GM18520 (cell line): ENCODE measurements around the gene PDPR.
"Not testable (repeated sequence)": the region's sequence is repeated elsewhere in the genome, so short reads cannot be mapped to it uniquely, and the experiment has no call there.

ENCODE experiments used
- ATAC-seq: cut with Tn5 transposase; IDR thresholded peaks from one replicate; pipeline ENCODE4 v1.9.1; 2021; ENCODE audit not compliant: unreplicated experiment

PDPR gene

DNA sequence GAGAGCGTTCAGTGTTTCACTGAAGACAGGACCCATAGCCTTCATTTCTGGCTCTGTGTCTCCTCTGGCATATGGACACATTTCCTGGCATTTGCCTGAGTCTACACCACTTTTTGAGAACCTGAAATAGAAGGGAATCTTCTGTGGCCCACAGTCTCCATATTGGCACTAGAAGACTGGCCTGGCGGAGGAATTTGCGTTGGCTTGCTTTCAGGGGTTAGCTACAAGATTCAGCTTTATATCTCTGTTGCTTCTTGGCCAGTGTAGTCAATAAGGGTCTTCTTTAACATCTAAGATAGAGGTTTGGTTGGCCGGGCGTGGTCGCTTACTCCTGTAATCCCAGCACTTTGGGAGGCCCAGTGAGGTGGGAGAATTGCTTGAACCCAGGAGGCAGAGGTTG is 46.7 kb downstream of the PDPR start:
- no peak for ATAC-seq

DNA sequence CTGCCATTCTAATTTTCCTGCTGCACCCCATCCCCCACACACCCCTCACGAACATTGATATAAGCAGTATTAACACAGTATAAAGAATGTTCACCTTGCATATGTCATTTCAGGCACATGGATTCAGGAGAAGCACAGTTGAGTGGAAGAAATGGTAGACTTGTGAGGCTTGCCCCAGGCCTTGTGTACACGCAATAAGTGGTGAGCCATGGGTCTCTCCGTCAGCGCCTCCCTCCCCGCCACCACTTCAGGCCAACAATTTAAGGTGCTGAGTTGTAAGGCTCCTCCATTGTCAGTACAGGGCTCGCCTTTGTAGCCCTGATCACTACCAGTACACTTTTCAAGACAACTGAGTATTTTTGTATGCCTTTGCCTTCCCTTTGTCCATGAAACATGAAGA is 47.2 kb downstream of the PDPR start:
- ATAC-seq, result no peak

DNA sequence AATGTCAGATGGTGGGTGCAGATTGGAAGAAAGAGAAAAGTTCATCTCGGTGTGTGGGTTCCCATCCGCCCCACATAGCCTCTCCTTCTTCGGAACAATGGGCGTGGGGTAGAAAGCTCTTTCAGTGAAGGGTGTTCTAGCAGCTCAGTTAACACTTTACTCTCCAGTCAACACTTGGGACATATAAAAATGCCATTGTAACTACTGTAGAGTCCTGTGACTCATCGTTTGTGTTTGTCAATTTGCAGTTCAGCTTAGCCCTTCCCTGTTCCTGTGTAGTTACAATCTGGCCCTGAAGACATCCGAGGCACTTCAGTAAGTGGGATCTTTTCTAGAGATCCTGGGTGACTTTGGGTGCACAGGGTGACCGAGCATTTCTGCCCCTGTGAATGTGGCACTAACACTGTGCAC is 47.9 kb downstream of the PDPR start:
- no peak for ATAC-seq

DNA sequence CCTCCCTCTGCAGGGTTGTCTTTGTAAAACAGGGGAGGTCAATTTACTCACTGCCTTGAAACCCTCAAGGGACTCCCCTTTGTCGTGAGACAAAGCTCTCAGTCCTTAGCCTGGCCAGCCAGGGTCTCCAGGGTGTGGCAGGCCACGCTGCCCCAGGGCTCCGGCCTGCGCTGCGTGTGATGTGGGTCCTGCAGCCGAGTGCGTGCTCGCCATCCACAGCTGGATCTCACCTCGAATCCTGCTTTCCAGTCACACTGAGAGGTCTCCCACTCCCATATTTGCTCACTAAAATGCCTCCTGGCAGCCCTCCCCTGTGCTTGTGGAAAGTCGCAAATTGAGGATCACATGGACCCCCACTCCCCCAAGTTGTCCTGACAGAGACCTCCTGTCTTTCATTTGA is 49.5 kb downstream of the PDPR start:
- ATAC-seq, result no peak

DNA sequence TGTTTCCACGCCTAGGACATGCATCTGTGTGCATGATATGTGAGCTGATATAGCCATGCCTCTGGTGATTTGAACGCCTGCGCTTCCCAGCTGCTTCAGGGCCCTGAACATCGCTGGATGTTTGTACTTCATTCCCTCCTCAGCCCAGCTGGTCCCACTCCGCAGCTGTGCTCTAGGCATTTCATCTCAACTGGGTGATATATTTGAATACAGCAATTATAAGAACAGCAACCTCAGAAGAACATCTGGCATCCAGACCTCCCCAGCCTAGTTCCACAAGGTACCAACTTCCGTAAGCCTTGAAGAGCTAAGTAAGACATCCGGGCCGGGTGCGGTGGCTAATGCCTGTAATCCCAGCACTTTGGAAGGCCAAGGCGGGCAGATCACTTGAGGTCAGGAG is 52.6 kb downstream of the PDPR start:
- not testable (repeated sequence) for ATAC-seq

DNA sequence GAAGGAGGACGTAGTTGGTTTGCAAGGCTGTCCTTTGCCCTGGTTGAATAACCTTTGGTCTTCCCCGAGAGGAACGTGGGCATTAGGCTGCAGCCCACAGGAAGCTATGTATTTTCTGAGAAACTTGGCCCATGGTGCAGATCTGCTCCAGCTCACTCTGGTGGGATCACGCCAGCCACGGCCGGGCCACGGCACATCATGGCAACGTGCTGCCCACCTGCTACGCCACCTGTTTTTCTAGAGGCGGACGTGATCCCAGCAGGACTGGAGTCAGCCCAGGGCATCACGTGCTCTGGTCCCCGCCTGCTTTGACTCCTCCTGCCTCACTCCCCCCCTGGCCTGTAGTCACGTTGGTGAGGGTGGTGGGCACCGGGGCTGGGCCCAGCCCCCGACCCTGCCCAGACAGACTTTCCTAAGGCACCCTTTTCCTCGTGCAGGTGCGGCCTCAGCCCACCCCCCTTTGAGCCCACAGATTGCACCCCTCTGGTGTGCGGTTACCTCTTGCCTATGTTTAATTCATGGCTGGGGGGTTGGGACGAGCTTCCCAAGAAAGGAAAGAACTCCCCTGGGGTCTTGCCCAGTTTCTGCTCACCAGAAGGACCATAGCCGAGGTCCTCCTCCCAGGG is 59.2 kb downstream of the PDPR start, which contains the start of gene CLEC18C:
Gene CLEC18C, plus strand, starts transcription at position 576 of the 626 bp plus-strand sequence. CDS start 492 bp downstream, outside the sequence.
- ATAC-seq, result not testable (repeated sequence)

DNA sequence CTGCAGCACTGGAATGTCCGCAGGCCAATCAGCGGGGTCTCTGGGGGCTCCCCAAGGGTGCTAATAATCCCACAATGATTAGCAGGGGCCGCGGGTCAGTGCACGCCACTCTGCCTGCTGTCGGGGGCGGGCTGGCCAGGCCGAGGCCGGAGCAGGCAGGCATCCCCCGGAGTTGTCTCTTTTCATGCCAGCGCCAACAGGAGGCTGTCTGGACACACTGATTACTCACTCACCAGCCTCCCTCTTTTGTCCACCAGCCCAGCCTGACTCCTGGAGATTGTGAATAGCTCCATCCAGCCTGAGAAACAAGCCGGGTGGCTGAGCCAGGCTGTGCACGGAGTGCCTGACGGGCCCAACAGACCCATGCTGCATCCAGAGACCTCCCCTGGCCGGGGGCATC is 59.8 kb downstream of the PDPR start:
- not testable (repeated sequence) for ATAC-seq

DNA sequence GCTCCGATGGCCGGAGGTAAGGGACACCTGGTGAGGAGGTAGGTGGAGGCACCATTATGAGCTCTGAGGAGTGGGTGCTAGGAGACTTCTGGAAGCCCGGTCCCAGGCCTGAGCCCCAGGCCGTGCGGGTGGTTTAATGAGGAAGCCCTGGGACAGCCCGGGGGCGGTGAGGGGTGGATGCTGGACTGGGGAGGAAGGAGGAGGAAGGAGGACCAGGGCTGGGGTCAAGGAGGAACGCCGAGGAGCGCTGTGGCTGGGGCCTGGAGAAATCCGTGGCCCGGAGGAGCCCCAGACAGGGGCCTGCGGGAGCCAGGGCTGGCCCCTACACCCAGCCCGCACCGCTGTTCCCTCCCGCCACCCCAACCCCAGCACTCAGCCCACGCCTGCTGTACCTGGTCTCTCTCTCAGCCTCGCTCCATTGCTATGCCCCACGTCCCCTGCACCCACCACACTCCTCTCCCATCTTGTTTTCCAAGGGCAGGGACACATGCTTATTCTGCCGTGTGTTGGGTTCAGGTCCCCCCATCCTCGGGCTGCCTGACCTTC is 60.3 kb downstream of the PDPR start:
- not testable (repeated sequence) for ATAC-seq

DNA sequence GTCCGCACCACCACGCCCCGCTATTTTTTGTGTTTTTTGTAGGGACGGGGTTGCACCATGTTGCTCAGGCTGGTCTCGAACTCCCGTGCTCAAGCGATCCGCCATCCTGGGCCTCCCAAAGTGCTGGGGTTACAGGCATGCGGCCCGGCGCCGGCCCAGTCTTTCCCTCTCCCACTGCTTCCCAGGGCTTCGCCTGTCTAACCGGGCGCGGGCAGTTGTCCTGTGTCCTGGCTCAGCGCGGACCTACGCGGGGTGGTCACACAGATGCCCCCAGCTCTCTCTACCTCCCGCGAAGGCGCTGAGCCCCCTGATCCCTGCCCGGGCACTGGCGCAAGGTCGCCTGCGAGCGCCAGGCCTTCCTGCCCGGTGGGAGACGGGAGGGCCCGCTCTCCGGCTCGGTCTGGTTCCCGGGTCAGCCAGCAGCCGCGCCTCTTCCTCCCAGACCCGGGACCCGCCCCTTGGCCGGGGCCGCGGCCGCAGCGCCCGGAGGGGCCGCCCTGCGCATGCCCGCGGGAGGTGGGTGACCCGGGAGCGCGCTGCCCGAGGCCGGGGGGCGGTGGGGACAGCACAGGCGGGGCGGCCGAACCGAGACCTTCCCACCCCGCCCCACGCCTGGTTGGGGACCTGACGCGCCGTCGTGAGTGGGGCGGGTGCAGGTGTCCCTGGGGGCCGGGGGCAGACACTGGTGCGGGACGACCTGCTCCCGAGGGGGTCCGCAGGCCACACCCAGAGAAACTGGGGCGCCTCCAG is 73.9 kb downstream of the PDPR start:
- not testable (repeated sequence) for ATAC-seq

DNA sequence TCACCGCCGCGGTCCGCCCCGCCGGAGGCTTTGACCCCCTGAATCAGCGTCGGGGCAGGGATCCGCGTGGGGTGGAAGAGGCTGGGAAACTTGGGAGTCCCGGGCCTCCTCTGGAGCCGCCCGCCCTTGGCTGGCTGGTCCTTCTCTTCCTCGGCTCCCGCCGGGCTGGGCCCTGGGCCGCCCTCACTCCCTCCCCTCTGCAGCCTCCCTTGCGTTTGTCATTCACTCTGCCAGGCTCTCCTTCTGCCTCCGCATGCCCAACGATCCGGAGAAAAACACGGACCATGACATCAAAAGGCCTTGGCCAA is 74.4 kb downstream of the PDPR start:
- ATAC-seq, result not testable (repeated sequence)

DNA sequence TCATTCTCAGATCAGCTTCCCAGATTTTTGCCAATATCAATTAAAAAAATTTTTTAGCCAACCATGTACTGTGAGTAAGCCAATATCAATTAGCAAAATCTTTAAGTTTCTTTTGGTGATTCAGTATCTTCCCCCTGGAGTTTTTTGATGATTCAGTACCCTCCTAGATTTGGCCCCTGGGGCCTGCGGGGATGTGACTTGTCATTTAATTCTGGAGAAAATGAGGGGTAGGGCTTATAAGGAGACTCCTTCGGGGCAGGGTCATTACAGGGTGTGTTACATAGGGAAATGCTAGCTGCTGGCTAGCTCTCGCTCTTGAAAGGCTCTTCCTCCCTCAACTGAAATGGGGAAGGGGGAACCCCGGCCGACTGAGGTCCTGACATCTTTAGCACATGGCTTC is 76.4 kb downstream of the PDPR start:
- ATAC-seq, result not testable (repeated sequence)

DNA sequence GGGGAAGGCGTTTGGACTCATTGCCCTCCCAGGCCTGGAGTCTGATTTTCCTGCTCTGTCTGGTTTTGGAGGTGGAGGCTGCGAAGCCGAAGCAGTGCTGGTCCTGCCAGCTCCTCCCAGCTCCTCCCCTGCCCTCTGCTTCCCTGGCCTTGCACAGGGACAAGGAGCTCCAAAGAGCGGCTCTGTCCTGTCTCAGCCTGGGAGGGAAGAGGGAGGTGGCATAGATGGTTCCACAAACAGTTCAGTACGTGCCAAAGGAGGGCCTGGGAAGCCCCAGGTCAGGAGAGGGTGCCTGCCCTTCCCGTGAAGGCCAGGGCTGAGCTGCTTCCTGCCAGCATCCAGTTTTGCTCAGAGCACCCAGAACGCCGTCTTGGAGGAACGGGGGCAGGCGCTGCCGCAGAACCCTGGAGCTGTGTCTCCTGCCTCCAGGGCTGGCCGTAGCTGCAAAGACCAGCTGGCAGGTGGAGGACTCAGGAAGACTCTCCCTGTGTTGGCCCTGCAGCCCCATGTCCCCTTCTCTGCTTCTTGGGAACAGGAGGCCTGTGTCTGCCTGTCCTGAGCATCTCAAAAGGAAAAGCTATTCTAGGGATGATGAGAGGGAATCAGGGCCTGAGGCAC is 82.7 kb downstream of the PDPR start:
- not testable (repeated sequence) for ATAC-seq

DNA sequence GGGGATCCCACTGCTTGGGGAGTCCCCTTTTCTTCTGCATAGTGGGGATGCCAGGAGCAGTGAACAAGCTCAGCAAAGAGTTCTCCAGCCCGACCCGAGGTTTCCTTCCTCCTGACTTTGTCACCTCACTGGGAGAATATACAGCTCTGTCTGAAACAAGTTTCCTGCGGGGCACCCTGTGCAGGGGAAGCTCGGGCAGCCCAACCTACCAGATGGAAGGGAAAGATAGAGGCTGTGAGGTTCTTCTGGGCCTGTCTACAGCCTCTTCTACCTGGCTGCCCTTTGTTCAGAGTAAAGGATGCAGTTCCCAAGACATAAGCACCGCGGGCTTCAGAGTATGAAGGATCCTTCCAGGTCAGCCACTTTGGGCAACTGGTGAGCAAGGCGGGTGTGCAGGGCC is 83.5 kb downstream of the PDPR start:
- ATAC-seq, result not testable (repeated sequence)

DNA sequence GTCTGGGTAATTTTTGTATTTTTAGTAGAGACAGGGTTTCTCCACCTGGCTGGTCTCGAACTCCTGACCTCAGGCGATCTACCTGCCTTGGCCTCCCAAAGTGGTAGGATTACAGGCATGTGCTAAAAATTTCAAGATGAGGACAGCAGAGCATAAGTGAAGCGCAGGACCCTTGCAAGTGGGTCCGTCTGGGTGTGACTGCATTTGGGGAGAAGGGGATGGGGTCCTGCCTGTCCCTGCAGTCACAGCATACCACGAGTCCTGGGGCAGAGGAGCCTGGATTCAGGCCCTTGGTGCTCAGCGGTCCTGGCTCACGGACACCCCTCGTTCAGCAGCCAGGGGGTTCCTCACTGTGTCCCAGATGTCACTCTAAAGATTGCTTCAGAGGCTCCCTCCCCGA is 84.1 kb downstream of the PDPR start:
- ATAC-seq, result not testable (repeated sequence)

DNA sequence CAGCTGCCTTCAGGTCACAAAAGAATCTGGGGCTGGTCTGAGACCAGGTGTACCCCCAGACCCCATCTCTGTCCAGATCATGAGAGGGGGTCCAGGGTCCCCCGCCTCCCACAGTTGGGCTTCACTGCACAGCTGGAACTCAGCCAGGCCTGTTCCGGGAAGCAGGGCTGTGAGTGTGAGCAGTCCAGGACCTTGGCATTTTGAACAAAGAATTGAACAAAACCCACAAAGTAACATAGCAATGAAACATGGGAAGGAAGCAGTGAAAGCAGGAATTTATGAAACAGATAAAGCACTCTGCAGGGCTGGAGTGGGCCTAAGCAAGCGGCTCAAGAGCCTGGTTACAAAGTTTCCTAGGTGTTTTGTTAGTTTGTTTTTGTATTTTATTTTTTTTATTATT is 84.5 kb downstream of the PDPR start:
- ATAC-seq, result not testable (repeated sequence)

DNA sequence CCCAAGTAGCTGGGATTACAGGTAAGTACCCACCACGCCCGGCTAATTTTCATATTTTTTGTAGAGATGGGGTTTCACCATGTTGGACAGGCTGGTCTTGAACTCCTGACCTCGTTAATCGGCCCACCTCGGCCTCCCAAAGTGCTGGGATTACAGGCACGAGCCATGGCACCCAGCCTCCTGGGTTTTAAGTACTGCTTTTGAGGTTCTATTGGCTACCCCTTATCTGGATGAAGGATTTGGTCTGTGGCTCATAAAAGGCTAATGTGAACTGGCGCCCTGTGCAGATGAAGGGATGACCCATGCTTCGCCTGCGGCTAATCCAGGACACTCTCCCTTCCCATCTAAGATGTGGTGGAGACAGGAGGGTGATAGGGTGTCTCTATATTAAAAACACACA is 85.0 kb downstream of the PDPR start:
- not testable (repeated sequence) for ATAC-seq

DNA sequence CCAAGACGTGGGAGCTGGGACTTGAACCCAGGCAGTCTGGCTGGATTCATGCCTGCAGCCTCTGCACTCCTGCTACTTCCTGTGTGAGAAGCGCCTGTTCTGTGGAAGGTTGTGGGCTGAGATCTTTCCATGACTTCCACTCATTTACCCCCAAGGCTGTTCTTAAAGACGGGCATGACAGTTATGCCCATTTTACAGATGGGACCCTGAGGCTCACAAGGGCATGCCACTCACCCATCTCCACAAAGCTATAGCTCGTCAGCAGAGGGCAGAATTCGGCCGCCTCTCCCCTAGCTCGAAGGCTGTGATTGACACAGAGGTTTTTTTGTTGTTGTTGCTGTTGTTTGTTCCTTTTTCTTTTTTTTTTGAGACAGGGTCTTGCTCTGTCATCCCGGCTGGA is 85.9 kb downstream of the PDPR start:
- not testable (repeated sequence) for ATAC-seq

DNA sequence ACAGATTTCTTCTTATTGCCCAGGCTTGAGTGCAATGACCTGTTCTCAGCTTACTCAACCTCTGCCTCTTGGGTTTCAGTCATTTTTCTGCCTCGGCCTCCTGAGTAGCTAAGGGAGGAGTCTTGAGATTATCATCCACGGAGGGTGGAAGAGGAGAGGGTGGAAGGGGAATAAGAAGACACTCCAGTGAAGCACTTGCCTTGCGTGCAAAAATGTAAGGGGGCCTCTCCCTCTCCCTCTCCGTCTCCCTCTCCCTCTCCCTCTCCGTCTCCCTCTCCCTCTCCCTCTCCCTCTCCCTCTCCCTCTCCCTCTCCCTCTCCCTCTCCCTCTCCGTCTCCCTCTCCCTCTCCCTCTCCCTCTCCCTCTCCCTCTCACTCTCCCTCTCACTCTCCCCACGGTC is 89.4 kb downstream of the PDPR start:
- ATAC-seq, result not testable (repeated sequence)

DNA sequence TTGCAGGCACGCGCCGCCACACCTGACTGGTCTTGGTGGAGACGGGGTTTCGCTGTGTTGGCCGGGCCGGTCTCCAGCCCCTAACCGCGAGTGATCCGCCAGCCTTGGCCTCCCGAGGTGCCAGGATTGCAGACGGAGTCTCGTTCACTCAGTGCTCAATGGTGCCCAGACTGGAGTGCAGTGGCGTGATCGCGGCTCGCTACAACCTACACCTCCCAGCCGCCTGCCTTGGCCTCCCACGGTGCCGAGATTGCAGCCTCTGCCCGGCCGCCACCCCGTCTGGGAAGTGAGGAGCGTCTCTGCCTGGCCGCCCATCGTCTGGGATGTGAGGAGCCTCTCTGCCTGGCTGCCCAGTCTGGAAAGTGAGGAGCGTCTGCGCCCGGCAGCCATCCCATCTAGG is 89.9 kb downstream of the PDPR start:
- not testable (repeated sequence) for ATAC-seq

DNA sequence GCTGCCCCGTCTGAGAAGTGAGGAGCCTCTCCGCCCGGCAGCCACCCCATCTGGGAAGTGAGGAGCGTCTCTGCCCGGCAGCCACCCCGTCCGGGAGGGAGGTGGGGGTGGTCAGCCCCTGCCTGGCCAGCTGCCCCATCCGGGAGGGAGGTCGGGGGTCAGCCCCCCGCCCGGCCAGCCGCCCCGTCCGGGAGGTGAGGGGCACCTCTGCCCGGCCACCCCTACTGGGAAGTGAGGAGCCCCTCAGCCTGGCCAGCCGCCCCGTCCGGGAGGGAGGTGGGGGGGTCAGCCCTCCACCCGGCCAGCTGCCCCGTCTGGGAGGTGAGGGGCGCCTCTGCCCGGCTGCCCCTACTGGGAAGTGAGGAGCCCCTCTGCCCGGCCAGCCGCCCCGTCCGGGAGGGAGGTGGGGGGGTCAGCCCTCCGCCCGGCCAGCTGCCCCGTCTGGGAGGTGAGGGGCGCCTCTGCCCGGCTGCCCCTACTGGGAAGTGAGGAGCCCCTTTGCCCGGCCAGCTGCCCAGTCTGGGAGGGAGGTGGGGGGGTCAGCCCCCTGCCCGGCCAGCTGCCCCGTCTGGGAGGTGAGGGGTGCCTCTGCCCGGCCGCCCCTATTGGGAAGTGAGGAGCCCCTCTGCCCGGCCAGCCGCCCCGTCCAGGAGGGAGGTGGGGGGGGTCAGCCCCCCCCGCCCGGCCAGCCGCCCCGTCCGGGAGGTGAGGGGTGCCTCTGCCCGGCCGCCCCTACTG is 90.7 kb downstream of the PDPR start:
- not testable (repeated sequence) for ATAC-seq

DNA sequence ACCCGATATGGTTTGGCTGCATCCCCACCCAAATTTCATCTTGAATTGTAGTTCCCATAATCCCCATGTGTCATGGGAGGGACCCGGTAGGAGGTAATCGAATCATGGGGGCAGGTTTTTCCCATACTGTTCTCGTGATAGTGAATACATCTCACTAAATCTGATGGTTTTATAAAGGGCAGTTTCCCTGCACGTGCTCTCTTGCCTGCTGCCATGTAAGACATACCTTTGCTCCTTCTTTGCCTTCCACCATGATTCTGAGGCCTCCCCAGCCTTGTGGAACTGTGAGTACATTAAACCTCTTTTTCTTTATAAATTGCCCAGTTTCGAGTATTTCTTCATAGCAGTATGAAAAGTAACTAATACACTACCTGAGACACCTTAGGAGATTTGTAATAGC is 92.2 kb downstream of the PDPR start:
- not testable (repeated sequence) for ATAC-seq
